NCI-H1930 (cell line): ENCODE results near the gene MYO3A.

Experiments
- DNase-seq, 2 experiments: peaks; one replicate each; lab custom pipeline; 2025; lab: John Stamatoyannopoulos, UW

MYO3A gene

DNA sequence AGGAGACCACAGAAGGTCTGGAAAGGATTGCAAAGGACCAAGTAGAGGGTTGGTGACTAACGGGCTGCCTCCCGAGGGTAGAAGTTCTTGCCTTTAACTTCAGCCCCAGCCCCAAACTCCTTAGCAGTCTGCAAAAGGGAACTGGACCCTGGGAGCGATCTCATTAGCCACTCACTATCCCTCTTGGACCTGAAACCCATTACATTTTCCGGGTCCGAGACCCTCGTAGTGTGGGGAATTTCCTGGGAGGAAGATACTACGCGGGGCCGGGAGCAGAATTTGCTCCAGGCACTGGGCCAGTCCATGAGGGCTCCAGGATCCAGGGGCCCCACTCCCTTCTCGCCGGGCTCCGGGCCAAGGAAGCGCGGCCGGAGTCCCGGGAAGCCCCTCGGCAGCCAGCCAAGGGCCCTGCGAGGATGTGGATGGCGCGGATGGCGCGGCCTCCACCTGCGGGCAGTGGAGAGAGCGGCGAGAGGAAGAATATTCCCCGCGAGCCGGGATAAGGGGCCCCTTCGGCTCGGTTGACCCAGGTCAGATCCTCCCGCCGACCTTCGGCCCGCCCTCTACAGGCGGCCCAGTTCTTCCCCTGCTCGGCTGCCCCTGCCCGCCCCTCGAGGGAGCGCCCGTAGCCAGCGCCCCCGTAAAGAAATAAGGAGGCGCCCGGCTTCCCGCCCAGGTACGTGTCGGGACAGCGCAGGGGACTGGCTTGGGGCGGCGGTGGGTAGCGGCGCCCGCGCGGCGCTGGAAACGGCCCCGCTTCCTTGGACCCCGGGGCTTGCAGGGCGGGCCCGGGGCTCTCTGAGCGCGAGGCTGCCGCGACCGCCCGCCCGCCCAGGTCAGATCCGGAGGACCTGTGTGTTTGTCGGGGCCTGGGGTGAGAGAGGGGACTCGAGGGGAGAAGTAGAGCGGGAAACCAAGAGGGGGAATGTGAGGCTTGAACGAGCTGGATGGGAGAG is at the start of gene MYO3A:
Gene MYO3A (plus strand): TSS at position 577 of the 956 bp plus-strand sequence. CDS start 17,882 bp downstream, outside the sequence.
- DNase-seq: no peak

DNA sequence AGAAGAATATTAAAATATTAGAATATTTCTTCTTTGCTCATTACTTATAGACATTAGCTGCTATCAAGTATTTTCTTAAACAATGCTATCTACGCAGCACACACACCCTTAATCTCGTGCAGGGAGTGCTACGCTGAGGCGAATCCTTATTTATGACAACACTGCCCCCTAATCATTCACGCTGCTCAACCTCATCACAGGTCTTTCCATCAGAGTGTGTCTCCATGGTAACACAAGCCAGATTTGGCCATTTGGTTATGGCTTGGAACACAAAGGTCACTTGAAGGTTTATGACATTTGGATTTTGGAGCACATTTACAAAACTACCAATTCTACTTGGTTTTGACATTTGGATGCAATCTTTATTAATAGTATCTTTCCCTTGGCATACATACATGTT is 45.4 kb upstream of the MYO3A start:
- DNase-seq: no peak

DNA sequence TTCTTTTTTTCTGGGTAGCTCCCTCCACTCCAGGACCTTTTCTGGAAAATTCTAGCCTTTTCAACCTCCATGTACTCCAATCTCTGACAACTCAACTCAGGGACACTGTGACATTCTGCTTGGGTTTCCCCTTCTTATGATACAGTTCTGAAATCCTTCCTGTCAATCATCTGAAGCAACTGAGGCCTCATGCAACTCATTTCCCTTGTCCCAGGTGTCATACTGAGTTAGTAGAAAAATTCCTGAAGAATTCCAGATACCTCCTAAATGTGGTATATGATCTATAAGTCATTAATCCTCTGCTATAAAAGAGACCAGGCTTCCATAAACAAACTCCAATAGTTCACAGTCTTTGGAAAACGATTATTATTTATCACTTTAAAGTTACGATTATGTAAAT is 43.0 kb upstream of the MYO3A start:
- DNase-seq: no peak

GRCh38 chr10:25895856-25896255 is 38.2 kb upstream of the MYO3A start:
- DNase-seq: no peak

- peak in 1 of 2 experiments; percentile 1 for DNase-seq
Measured at GRCh38 chr10:25896421-25896820, 37.6 kb upstream of the MYO3A start.

GRCh38 chr10:25899304-25899703 is 34.7 kb upstream of the MYO3A start:
- no peak for DNase-seq

DNA sequence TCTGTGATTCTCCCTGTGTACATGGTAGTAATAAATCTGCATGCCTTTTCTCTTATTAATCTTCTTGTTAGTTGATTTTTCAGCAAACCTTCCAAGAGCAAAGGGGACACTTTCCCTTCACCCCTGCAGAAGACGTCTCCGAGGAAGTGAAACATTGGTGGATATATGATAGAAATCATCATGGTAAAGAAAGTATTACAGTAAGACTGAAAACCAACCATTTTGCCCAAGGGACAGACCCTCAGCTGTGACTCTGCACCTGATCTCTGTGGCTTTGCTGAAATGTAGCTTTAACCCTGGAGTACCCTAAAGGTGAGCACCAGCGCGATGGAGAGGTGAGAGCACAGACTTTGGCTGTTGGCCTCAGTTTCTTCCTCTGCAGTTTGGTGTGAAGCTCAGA is 32.8 kb upstream of the MYO3A start:
- DNase-seq: no peak

GRCh38 chr10:25902002-25902401 is 32.0 kb upstream of the MYO3A start:
- no peak for DNase-seq

DNA sequence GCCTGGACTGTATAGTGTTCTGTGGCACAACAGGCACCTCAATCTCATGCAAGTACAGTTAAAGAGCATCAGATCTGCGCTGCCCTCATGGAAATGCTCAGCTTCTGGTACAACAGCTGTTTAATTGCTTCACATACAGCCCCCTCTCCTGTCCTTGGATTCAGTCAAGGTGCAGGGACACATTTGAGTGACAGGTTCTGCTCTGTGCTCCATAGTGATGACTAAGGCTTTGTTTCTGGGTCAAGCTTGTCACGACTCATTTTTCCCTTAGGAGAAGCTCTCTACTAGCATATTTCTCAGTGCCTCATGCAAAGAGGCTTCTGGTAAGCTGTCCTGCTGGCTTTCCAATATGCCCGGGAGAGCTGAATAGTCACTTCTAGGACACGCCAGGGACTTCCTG is 26.8 kb upstream of the MYO3A start:
- DNase-seq: no peak

- no peak for DNase-seq
Measured at GRCh38 chr10:25912866-25913265, 21.2 kb upstream of the MYO3A start.

DNA sequence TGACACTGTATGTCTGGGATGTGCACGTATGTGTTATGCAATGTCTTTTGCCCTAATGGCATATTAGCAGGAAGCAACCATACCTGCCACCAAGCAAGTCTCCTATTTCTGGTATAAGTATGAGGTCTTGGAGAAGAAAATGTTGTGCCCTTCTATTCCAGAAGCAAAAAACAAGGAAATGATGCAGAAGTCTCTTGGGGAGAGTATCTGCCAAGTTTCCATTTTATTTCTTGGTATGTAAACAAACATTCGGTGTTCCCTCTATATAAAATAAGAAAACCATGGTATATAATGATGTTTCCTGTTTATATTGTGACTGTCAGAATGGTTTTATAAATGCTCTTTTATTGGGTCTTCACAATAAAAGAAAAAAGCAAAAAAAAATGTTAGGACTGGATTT is 19.3 kb upstream of the MYO3A start:
- no peak for DNase-seq

- peak in 1 of 2 experiments; percentile 6 for DNase-seq
Measured at GRCh38 chr10:25934621-25935139, 651 bp downstream of the MYO3A start.

GRCh38 chr10:25938405-25938804 is 4.4 kb downstream of the MYO3A start:
- DNase-seq: no peak

DNA sequence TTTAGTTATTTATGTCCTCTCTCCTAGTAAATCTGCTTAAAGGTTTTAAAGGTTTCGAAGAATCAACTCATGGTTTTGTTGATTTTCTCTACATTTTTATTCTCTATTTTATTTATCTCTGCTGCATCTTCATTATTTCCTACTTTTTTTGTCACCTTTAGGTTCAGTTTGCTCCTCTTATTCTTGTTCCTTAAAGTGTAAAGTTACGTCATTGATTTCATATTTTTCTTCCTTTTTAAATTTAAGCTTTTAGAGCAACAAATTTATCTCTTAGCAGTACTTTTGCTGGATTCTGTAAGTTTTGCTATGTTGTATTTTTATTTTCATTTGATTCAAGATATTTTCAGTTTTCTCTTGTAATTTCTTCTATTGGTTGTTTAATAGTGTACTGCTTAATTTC is 10.7 kb downstream of the MYO3A start:
- no peak for DNase-seq

- DNase-seq: peak in 1 of 2 experiments; percentile 23
Measured at GRCh38 chr10:25952857-25953256, 18.8 kb downstream of the MYO3A start.

DNA sequence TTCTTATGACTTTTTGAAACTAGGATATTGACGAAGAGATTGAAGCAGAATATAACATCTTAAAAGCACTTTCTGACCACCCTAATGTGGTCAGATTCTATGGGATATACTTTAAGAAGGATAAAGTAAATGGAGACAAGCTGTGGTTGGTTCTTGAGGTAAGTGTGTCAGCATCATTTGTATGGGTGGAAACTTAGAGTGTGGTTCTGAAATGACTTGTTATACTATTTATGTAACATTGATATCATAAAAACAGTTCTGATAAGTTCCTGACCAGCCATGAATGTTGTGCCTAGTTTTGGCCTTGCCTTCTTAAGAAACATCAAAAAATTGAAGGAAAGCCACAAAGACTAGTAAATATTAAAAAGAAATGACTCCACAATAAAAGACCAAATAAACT is 20.8 kb downstream of the MYO3A start:
- no peak for DNase-seq

DNA sequence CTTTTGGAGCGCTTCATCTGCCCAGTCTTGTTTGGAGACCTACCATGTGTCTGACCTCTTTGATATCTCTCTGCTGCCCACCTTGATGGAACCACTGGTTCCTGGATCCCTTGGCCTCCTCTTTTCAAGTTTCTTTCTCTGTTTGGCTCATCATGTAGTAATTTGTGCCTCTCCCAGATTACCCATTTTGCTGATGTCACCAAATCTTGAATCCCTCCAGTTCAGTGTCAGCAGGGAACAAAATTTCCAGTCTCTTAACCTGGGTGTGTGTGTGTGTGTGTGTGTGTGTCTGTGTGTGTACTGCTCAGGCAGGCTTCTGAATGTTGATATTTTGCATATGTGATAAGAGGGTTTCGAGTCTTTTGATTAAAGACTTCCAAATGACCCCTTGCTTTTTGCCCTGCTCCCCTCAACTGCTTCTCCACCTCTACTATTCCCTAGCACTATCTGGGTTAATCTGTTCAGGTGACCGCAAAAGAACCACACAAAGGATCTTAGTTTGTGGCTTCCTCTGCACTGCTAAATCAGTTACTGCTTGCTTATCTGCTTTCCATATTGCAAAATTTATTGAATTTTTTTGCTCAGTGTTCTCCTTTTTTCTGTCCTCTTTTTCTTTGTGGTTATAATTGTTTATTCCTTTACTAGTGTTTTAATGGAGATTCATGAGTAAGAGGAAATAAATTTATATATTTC is 25.7 kb downstream of the MYO3A start:
- no peak for DNase-seq

- no peak for DNase-seq
Measured at GRCh38 chr10:25965584-25965983, 31.6 kb downstream of the MYO3A start.

- DNase-seq: no peak
Measured at GRCh38 chr10:25966844-25967243, 32.8 kb downstream of the MYO3A start.

- DNase-seq: no peak
Measured at GRCh38 chr10:25972631-25973030, 38.6 kb downstream of the MYO3A start.

- DNase-seq: no peak
Measured at GRCh38 chr10:25974897-25975459, 40.9 kb downstream of the MYO3A start.

DNA sequence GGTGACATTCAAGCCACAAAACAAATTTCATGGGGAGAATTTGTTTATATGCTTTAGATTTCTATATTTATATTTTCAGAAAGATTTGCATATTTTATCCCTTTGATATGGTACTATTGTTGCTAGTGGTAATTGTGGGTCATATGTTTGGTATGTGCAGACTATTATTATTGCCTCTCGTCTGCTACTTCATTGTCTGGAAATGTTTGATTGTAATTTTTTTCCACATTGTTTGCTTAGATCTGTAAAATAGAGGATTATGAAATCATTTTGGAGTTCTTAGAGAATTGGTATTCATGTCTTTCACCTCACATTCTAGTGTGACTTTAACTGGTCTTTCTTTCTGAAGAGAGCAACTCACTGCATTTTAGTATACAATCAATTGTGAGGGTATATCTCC is 44.7 kb downstream of the MYO3A start:
- no peak for DNase-seq

- DNase-seq: no peak
Measured at GRCh38 chr10:25982107-25982506, 48.1 kb downstream of the MYO3A start.
